ENCODE measurements around the gene PAIP1.
A peak's percentile ranks its signal among the peaks of the same experiment; 100 is the strongest.
"Not testable (repeated sequence)": the region's sequence is repeated elsewhere in the genome, so short reads cannot be mapped to it uniquely, and the experiment has no call there.

Gene PAIP1

DNA sequence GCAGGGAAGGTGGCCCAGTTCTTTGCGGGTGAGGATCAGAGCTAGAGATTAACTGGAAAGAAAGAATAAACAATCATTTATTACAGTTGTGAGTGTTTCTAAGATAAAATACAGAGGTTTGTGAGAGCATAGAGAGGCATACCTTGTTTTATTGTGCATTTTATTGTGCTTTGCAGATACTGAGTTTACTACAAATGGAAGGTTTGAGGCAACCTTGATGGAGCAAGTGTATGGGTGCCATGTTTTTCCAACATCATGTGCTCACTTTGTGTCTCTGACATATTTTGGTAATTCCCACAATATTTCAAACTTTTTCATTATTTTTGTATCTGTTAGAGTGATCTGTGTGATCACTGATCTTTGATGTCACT, 41.2 kb downstream of the PAIP1 start:
- DNase-seq (ENCODE audit: low read depth in 2 of 2) = no peak

DNA sequence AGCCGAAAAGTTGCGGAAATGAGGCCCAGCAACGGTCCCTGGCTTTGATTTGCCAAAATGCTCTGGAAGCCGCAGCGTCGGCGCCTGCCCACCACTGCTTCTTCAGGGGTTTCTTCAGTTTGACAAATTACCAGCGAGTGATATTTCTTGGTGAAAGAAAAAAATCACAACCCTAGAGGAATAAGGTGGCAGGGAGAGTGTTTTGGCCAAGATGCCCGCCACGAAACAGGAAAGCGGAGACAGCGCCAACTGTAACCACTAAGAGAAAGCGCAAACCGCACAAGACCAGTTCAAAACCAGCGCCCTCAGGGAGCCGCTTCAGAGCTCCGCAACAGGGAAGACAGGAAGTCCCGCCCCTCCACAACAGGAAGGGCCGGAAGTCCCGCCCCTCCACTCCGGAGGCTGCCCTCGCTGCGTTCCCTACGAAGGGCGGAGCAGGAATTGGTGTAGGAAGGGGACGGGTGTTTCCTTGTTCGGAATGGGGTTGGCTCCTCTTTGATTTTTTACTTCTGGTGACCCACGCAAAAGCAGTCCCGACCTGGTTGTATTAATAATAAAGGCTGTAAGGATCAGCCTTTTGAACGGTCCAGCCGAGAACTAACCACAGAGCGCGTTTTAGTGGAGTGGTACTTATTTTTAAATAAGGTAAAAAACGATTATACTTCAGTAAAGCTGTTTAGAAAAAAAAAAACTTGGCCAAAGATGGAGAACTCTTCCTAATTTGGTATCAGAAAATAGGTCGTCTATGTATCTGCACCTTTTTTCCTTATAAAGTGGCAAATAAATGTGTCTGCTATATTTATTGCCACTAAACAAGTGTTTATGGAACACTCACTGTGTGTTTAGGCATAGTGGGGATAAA, 41.8 kb downstream of the PAIP1 start, which contains the start of gene C5orf34:
Gene C5orf34, minus strand, starts transcription at position 333 of the 862 bp plus-strand sequence. CDS start 5,809 bp downstream, outside the sequence.
- peak; percentile 88 for DNase-seq (ENCODE audit: low read depth in 2 of 2)

DNA sequence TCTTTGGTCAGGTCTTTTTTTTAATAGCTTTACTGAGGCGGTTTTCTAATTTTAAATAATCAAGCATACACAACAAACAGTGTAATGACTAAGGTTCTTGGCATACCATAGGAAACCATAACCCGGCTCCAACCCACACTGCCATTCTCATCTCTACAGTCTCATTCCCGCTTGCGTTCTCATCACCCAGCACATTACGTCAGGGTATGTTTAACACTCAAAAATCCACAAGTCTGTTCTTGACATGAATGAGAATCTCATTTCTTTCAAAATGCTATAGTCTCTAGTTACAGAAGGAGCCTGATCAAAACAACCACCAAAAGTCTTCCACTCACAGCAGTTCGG, 42.4 kb downstream of the PAIP1 start:
- DNase-seq (ENCODE audit: low read depth in 2 of 2) = no peak

DNA sequence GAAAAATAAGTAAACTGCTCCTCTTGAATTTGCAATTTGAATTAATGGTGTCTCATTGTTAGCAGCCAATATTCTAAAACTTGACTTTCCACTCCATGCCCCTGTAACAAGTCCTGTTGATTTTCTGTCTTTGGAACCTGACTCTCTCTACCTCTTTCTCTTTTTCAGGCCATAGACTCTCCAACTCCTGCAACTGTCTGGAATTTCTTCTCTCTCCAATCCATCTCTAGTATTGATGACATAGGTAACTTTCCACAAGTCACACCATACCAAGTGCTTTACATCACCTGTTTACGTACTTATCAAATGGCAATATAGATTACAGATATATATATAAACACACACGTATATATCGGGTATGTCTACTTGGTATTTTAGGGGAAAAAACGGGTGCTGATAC, 42.9 kb downstream of the PAIP1 start:
- no peak for DNase-seq (ENCODE audit: low read depth in 2 of 2)

DNA sequence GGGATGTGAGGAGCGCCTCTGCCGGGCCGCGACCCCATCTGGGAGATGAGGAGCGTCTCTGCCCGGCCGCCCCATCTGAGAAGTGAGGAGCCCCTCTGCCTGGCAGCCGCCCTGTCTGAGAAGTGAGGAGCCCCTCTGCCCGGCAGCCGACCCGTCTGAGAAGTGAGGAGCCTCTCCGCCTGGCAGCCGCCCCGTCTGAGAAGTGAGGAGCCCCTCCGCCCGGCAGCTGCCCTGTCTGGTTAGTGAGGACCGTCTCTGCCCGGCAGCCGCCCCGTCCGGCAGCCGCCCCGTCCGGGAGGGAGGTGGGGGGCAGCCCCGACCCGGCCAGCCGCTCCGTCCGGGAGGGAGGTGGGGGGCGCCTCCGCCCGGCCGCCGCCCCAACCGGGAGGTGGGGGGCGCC, 45.8 kb downstream of the PAIP1 start:
- not testable (repeated sequence) for DNase-seq (ENCODE audit: low read depth in 2 of 2)

DNA sequence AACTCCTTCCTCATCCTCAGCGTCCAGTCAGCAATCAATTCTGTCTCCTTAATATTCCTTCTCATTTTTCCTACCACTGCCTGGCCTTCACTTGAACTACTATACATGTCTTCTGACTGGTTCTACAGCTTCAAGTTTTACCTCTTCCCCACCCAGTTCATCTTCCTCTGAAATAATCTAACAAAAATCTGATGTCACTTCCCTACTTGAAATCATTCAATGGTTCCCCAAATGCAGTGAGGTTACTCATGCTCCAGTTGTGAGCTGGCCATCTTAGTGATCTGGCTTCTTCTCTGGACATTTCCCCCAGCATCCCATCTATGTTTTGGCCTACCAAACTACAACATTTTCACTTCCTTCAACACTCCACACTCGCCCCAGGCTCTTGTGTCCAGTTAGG, 58.3 kb downstream of the PAIP1 start:
- no peak for DNase-seq (ENCODE audit: low read depth in 2 of 2)

DNA sequence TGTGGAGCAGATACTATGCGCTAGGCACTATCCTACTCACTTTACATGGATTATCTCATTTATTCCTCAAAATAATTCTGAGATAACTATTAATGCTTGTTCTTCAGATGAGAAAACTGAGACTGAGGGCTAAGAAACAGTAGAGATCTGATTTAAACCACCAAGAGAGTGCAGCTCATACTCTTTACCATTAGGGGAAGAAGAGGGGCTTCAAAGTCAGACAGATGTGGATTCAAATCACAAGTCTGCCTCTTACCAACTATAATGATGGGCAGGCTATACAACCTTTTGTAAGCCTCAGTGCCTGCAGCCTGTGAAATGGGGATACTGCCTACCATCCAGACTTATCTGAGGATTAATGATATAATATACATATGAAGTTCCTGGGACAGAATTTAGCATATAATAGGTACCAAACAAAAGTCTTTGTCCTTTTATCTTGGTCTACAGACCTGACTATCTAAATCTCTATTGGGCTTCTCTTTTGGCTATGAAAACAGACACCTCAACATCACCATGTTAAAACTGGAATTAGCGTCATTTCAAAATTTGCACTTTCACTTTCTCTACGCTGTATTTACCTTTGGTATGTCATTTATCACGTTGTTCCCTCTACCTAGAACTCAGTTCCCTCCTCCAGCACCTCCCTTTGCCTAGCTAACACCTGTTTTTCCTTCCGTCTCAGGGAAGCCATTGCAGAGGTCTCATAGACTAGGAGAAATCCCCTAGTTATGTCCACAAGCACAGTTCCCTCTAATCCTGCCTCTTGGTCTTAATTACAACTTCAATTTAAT, 59.4 kb downstream of the PAIP1 start:
- DNase-seq (ENCODE audit: low read depth in 2 of 2) = no peak

DNA sequence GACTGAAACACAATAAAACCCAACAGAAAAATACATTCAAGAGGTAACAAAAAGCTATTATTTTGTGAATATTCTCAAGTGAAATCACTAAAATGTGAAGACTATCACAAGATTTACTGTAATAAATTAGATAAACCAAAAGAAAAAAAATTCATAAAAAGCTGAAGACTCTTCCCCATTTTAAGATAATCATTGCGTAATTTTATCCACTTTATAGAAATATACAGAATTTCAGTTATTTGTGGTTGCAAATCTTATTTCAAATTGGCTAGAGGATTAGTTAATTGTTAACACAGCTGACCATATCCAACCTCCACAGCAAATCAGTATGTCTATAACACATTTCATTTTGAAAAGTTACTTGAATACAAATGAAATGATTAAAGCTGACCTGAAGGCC, 65.6 kb downstream of the PAIP1 start:
- no peak for DNase-seq (ENCODE audit: low read depth in 2 of 2)

DNA sequence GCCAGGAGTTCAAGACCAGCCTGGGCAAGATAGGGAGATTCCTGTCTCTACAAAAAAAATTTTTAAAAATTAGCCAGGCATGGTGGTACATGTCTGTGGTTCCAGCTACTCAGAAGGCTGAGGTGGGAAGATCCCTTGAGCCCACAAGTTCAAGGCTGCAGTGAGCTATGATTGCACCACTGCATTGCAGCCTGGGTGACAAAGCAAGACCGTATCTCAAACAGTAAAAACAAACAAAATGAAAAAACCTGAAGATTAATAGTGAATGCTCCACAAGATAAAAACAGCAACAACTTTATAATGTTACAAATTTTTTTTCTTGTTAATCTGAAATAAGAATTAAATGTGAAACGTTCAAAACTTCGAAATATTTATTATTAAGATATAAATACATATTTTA, 70.5 kb downstream of the PAIP1 start:
- no peak for DNase-seq (ENCODE audit: low read depth in 2 of 2)

DNA sequence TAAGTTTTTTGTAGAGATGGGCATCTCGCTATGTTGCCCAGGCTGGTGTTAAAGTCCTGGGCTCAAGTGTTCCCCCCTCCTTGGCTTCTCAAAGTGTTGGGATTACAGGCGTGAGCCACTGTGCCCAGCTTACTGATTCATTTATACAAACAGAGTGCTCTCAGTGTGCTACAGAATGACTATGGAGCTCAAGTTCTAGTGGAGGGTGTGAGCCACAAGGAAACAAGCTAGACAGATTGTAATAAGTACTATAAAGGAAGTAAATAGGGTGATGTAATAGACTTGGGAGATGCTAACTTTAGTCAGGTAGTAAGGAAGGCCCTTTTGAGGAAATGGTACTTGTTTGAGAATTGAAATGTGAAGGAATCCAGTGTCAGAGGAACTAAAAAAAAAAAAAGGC, 71.5 kb downstream of the PAIP1 start:
- no peak for DNase-seq (ENCODE audit: low read depth in 2 of 2)

DNA sequence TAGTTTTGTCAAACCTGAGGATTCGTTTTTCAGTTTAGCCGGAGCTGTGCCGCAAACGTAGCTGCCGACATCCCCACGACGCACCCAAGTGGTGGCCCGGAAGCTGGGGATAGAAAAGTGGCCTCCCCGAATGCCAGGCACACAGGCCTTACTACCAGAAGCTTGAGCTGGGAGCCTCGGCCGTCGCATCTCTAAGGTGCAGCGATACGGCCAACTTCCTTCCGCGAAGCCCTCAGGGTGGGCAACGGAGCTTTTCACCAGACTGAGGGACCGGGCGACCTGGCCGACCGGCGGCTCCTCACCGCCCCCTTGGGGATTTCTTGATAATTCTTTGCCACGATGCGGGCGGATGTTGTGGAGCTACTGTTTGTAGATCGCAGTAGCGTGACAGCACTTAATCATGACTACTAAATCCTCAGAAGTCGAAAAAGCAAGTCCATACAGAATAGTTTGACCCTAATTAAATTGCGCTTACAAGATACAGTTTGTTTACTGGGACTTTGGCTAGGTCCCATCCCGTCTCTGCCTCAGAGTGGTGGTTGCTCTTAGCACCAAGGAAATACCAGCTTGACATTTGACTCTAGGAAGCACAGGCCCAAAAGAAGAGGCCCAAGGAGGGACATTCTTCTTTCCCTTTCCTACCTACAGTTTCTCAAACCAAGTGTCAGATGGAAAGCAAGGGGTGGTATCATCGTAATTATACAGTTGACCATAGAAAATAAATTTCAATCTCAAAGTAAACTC, 72.6 kb downstream of the PAIP1 start:
- DNase-seq (ENCODE audit: low read depth in 2 of 2) = peak; percentile 79 to 80

DNA sequence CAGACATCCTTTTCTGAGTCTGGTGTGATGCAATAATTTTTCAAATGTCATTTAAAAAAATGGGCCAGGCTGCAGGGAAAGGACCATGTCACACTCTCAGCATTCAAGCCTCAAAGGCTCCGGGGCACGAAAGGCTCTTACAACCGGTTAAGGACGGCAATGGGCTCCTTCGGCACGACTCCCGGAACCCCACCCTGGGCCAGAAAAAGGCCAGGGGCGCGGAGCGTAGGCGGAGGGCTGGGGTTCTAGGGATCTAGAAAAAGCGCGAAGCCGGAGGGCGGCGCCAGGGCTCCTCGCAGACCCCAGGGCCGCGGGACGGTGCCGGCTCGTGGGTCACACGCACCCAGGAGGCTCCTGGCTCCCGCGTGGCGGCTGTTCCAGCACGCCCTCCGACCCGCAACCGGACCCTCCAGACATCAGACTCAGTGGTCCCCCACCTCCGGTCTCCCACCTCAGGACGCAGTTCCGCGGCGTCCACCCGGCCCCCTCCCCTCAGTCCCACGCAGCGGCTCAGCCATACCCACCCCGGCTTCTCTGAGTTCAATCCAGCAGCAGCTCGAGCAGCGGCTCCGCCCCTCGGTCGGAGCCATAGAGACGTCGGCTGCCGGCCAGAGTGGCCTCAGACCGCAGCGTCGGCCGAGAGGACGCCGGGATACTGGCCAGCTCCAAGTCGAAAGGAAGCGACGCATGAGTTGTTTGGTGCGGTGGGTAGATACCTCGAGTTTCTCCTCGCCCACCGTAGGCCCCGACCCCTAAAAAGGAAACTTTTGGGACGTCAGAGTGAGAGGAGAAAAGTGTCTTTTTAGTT, 73.4 kb downstream of the PAIP1 start, which contains the start of gene TMEM267:
Gene TMEM267, minus strand, starts transcription at position 568 of the 808 bp plus-strand sequence. CDS start 29,896 bp downstream, outside the sequence.
- peak; percentile 74 to 86 for DNase-seq (ENCODE audit: low read depth in 2 of 2)

DNA sequence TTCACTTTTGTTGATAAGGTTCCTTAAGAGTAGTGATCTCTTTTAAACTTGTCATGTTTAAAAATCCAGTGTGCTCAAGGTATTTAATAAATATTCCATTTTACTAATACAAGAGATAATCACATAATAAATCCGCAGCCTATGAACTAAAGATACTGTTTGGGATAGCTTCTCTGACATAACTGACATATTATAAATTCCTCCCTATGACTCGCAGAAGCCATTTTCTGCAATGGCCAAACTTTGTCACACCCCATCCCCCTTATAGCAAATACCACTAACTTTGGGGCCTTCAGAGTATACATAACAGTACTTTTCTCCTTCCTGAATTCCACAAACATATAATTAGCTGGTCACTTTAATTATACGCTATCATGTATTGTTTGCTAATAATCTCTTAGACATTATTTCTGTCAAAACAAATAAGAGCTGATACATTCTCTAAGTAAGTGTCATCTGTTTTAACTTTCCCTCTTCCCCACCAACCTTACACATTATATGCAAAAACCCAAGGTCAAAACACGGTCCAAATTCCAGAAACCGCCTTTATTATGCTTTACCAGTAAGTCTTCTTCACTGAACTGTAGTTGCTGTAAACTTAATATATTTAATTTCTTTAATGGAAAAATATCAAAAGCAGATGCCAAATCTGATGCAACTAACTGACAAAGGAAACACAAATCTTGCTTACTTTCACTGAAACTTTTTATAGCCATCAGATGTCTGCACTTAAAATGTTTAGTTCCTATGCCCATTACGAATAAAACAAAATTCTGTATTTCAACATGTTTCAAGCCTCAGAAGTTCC, 74.2 kb downstream of the PAIP1 start:
- DNase-seq (ENCODE audit: low read depth in 2 of 2) = no peak

Data from stimulated activated CD8-positive, alpha-beta memory T cell treated with anti-CD3 and anti-CD28 coated beads, Interleukin-7, amount 100 ng/mL, for 4 hours (primary cell).